Tibial artery (tissue), 4 donors: Measurements from ENCODE around the gene GALNTL6.

Experiments
- DNase-seq, 2 donors: peaks; one replicate each; pipeline ENCODE4 v3.0.0-alpha.2; 2019
- H3K27ac ChIP-seq, 2 donors: fragments of 200-600 bp; sonication (generic) in 1 of 2; 1 replicate in 1 of 2; 2 replicates in 1 of 2; pipeline ENCODE4 v1.5.1; 2018 to 2019; ENCODE audit warnings: mild to moderate bottlenecking in 1 of 2
- H3K27me3 ChIP-seq, 2 donors: fragments of 200-600 bp; sonication (generic) in 1 of 2; one replicate each; pipeline versions ENCODE4 v1.5.1 to v1.6.0; 2016 to 2019
- H3K36me3 ChIP-seq, 3 donors: fragments of 200-600 bp; sonication (generic) in 2 of 3; one replicate each; pipeline ENCODE4 v1.5.1; 2016 to 2019; ENCODE audit warnings: mild to moderate bottlenecking in 2 of 3
- H3K4me1 ChIP-seq, 4 donors: fragments of 200-600 bp; sonication (generic) in 2 of 4; 1 replicate in 3 of 4; 2 replicates in 1 of 4; pipeline ENCODE4 v1.5.1; 2016 to 2019
- H3K4me3 ChIP-seq, 2 donors: fragments of 200-600 bp; sonication (generic) in 1 of 2; 1 replicate in 1 of 2; 2 replicates in 1 of 2; pipeline ENCODE4 v1.5.1; 2018 to 2019; ENCODE audit warnings: mild to moderate bottlenecking in 2 of 2
- H3K9me3 ChIP-seq, 3 donors: fragments of 200-600 bp; sonication (generic) in 1 of 3; one replicate each; pipeline ENCODE4 v1.5.1; 2016 to 2019
- intact Hi-C: fragments of 100-400 bp; cut with DNase I; formaldehyde crosslinking; loops from one replicate; pipeline ENCODE4 v1.15.0; 2023; ENCODE audit warnings: low total_unique reads
- TF ChIP-seq, protein P1 (sequence below), 2 experiments: fragments of 200-600 bp in 1 of 2; fragments of 450-650 bp in 1 of 2; IDR thresholded peaks; one replicate each; pipeline ENCODE4 v1.5.1; 2017 to 2019; ENCODE audit warnings: antibody characterized with exemption in 2 of 2, mild to moderate bottlenecking in 1 of 2, moderate library complexity in 1 of 2

The GALNTL6 gene

GRCh38 chr4:173051232-173051631 lies 1238.0 kb downstream of the GALNTL6 start:
- intact Hi-C loops: no loop called here
- Histone ChIP-seq H3K4me3 (no peak overlapping the region), H3K27ac (no peak overlapping the region), H3K4me1 (no peaks in the 10 kb centered on the region), H3K9me3 (no peaks in the 10 kb centered on the region), H3K27me3 (no peaks in the 10 kb centered on the region), H3K36me3 (no peaks in the 10 kb centered on the region)
- TF ChIP-seq, protein P1, sequence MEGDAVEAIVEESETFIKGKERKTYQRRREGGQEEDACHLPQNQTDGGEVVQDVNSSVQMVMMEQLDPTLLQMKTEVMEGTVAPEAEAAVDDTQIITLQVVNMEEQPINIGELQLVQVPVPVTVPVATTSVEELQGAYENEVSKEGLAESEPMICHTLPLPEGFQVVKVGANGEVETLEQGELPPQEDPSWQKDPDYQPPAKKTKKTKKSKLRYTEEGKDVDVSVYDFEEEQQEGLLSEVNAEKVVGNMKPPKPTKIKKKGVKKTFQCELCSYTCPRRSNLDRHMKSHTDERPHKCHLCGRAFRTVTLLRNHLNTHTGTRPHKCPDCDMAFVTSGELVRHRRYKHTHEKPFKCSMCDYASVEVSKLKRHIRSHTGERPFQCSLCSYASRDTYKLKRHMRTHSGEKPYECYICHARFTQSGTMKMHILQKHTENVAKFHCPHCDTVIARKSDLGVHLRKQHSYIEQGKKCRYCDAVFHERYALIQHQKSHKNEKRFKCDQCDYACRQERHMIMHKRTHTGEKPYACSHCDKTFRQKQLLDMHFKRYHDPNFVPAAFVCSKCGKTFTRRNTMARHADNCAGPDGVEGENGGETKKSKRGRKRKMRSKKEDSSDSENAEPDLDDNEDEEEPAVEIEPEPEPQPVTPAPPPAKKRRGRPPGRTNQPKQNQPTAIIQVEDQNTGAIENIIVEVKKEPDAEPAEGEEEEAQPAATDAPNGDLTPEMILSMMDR (IDR thresholded peaks at IDR 0.05): no peak
- no peak for DNase-seq

DNA sequence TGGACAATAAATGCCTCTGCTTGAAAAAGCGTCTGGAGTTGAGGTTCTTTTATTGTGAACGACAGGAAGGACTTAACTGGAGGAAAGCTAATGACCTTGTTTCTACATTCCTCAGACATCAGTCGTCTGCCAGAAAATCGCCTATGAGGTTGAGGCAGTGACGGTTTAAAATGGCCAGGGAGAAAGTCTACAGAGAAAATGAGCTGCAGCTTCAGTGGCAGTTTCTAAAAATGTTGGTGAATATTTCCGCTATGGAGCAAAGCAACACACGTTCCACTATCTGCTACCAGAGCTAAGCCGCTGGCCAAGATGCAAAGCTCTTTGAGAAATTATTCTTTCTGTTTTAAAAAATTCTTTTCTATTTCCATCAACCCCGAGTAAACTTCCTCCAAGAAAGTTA lies 1238.5 kb downstream of the GALNTL6 start:
- H3K4me1 ChIP-seq: no peaks in the 10 kb centered on the region
- intact Hi-C loops: no loop called here
- H3K9me3 ChIP-seq: no peaks in the 10 kb centered on the region
- peak overlapping the region in 1 of 2 donors; percentile 50 for H3K27ac ChIP-seq
- H3K36me3 ChIP-seq: no peaks in the 10 kb centered on the region
- TF ChIP-seq, protein P1 (IDR thresholded peaks at IDR 0.05): no peak
- H3K27me3 ChIP-seq: no peaks in the 10 kb centered on the region
- H3K4me3 ChIP-seq: peak overlapping the region; percentile 11 to 37
- no peak for DNase-seq

GRCh38 chr4:173052439-173052838 lies 1239.2 kb downstream of the GALNTL6 start:
- H3K27me3 ChIP-seq: no peaks in the 10 kb centered on the region
- DNase-seq: no peak
- no peaks in the 10 kb centered on the region for H3K36me3 ChIP-seq
- H3K4me1 ChIP-seq: no peaks in the 10 kb centered on the region
- peak overlapping the region in 1 of 2 donors; percentile 50 for H3K27ac ChIP-seq
- peak overlapping the region; percentile 11 to 37 for H3K4me3 ChIP-seq
- H3K9me3 ChIP-seq: no peaks in the 10 kb centered on the region
- intact Hi-C loops: no loop called here
- TF ChIP-seq, protein P1 (IDR thresholded peaks at IDR 0.05): no peak

- Histone ChIP-seq H3K4me1 (no peaks in the 10 kb centered on the region), H3K27me3 (no peaks in the 10 kb centered on the region), H3K36me3 (no peaks in the 10 kb centered on the region), H3K27ac (no peak overlapping the region), H3K9me3 (no peaks in the 10 kb centered on the region), H3K4me3 (no peak overlapping the region)
- TF ChIP-seq, protein P1 (IDR thresholded peaks at IDR 0.05): no peak
- no peak for DNase-seq
- intact Hi-C loops: no loop called here
These were observed 1243.1 kb downstream of the GALNTL6 start for GRCh38 chr4:173056271-173056670.

DNA sequence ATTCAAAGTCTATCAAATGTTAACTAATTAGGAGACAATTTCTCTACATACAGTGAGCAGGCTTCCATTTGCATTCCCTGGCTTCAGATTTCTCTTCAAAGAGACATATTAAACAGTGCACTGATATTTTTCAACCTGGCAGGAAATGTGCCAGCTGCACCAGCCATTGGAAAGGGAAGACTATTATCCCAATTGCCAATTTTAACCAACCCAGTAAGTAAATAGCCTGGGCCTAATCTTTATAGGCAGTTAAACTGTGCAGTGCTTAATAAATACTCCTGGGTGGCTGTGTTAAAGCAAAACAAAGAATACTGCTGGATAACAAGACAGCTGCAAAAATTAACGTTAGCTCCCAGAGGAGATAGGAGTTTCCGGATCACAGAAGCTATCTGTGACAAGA lies 1243.5 kb downstream of the GALNTL6 start:
- no peaks in the 10 kb centered on the region for H3K4me1 ChIP-seq
- no peak overlapping the region for H3K4me3 ChIP-seq
- intact Hi-C loops: no loop called here
- H3K36me3 ChIP-seq: no peaks in the 10 kb centered on the region
- H3K27ac ChIP-seq: no peak overlapping the region
- TF ChIP-seq, protein P1 (IDR thresholded peaks at IDR 0.05): no peak
- H3K9me3 ChIP-seq: no peaks in the 10 kb centered on the region
- no peaks in the 10 kb centered on the region for H3K27me3 ChIP-seq
- no peak for DNase-seq

GRCh38 chr4:173057442-173057841 lies 1244.2 kb downstream of the GALNTL6 start:
- DNase-seq: no peak
- Histone ChIP-seq H3K27ac (no peak overlapping the region), H3K27me3 (no peaks in the 10 kb centered on the region), H3K4me3 (no peak overlapping the region), H3K4me1 (no peaks in the 10 kb centered on the region), H3K36me3 (no peaks in the 10 kb centered on the region), H3K9me3 (no peaks in the 10 kb centered on the region)
- intact Hi-C loops: no loop called here
- TF ChIP-seq, protein P1 (IDR thresholded peaks at IDR 0.05): no peak
